HepG2 (cell line): ENCODE measurements around the gene KDM3A. TPM values are rescaled to one million over a fixed set of nuclear protein-coding genes. Genes with fewer than 3 reads are reported as not detected.
A peak's percentile ranks its signal among the peaks of the same experiment; 100 is the strongest.

ENCODE experiments used
- AHDC1 ChIP-seq: sonication (generic); formaldehyde crosslinking; IDR thresholded peaks from 2 replicates; pipeline ENCODE4 v1.5.1; 2020; ENCODE audit warnings: mild to moderate bottlenecking, missing genetic modification reagents, borderline replicate concordance
- CHCHD3 ChIP-seq: sonication (generic); formaldehyde crosslinking; IDR thresholded peaks from 2 replicates; pipeline ENCODE4 v1.8.0; 2022; ENCODE audit warnings: mild to moderate bottlenecking, missing genetic modification reagents, moderate library complexity
- CREB1 ChIP-seq, 2 experiments: fragments of 450-650 bp in 1 of 2; IDR thresholded peaks; 2 replicates each; pipeline ENCODE4 v1.6.1; 2016 to 2017; ENCODE audit warnings: control low read depth in 1 of 2, mild to moderate bottlenecking in 1 of 2, missing compliant biosample characterization in 1 of 2, missing genetic modification characterization in 1 of 2
- DMAP1 ChIP-seq: IDR thresholded peaks from 2 replicates; pipeline ENCODE4 v1.6.1; 2016
- GMEB1 ChIP-seq: sonication (generic); formaldehyde crosslinking; IDR thresholded peaks from 2 replicates; pipeline ENCODE4 v1.5.1; 2020; ENCODE audit warnings: missing genetic modification reagents, mild to moderate bottlenecking, borderline replicate concordance
- HOXA5 ChIP-seq: sonication (generic); formaldehyde crosslinking; IDR thresholded peaks from 2 replicates; pipeline ENCODE4 v1.4.0; 2020; ENCODE audit warnings: missing genetic modification reagents
- MED1 ChIP-seq: sonication (generic); formaldehyde crosslinking; IDR thresholded peaks from 2 replicates; pipeline ENCODE4 v1.4.0; 2020; ENCODE audit warnings: missing genetic modification reagents
- MED8 ChIP-seq: sonication (generic); formaldehyde crosslinking; IDR thresholded peaks from 2 replicates; pipeline ENCODE4 v1.8.1; 2023; ENCODE audit warnings: mild to moderate bottlenecking, missing genetic modification reagents; ENCODE audit not compliant: insufficient replicate concordance
- NFKBIZ ChIP-seq: IDR thresholded peaks from 2 replicates; pipeline ENCODE4 v1.6.1; 2018; ENCODE audit warnings: missing genetic modification reagents, missing compliant biosample characterization
- NR2F2 ChIP-seq: IDR thresholded peaks from 2 replicates; pipeline ENCODE4 v1.6.1; 2012; ENCODE audit warnings: low read depth, inconsistent platforms, borderline replicate concordance
- PHB2 ChIP-seq: fragments of 450-650 bp; IDR thresholded peaks from 2 replicates; pipeline ENCODE4 v1.6.1; 2018; ENCODE audit not compliant: partially characterized antibody
- SIX1 ChIP-seq: sonication (generic); formaldehyde crosslinking; IDR thresholded peaks from 2 replicates; pipeline ENCODE4 v1.4.0; 2020; ENCODE audit warnings: missing genetic modification reagents, borderline replicate concordance
- TFDP1 ChIP-seq: IDR thresholded peaks from 2 replicates; pipeline ENCODE4 v1.6.1; 2016; ENCODE audit warnings: missing compliant biosample characterization, missing genetic modification reagents, borderline replicate concordance
- TMF1 ChIP-seq: sonication (generic); formaldehyde crosslinking; IDR thresholded peaks from 2 replicates; pipeline ENCODE4 v1.8.1; 2022; ENCODE audit warnings: low read depth, missing genetic modification reagents
- XRCC5 ChIP-seq: fragments of 200-400 bp; formaldehyde crosslinking; optimal IDR thresholded peaks from 2 replicates; pipeline ENCODE3; 2017; ENCODE audit warnings: mild to moderate bottlenecking, low read length
- ZBTB39 ChIP-seq: sonication (generic); formaldehyde crosslinking; IDR thresholded peaks from 2 replicates; pipeline ENCODE4 v1.5.0; 2020; ENCODE audit warnings: missing genetic modification reagents
- ZFP36L1 ChIP-seq: sonication (generic); formaldehyde crosslinking; IDR thresholded peaks from 2 replicates; pipeline ENCODE4 v1.8.0; 2022; ENCODE audit warnings: mild to moderate bottlenecking, missing genetic modification reagents, moderate library complexity
- ZNF224 ChIP-seq: sonication (generic); formaldehyde crosslinking; IDR thresholded peaks from 2 replicates; pipeline ENCODE4 v1.5.0; 2020; ENCODE audit warnings: mild to moderate bottlenecking, missing genetic modification reagents
- ZNF33B ChIP-seq: sonication (generic); formaldehyde crosslinking; IDR thresholded peaks from 2 replicates; pipeline ENCODE4 v1.5.1; 2020; ENCODE audit warnings: mild to moderate bottlenecking, missing genetic modification reagents
- ZNF510 ChIP-seq: sonication (generic); formaldehyde crosslinking; IDR thresholded peaks from 2 replicates; pipeline ENCODE4 v1.4.0; 2020; ENCODE audit warnings: low read depth, mild to moderate bottlenecking, missing genetic modification reagents
- ZNF552 ChIP-seq: sonication (generic); formaldehyde crosslinking; IDR thresholded peaks from 2 replicates; pipeline ENCODE4 v1.9.0; 2022; ENCODE audit warnings: missing genetic modification reagents, mild to moderate bottlenecking, borderline replicate concordance
- ZNF572 ChIP-seq: sonication (generic); formaldehyde crosslinking; IDR thresholded peaks from 2 replicates; pipeline ENCODE4 v1.5.1; 2020; ENCODE audit warnings: mild to moderate bottlenecking, missing genetic modification reagents
- polyA plus RNA-seq, 8 experiments: library from polyadenylated mRNA; depleted of rRNA in 3 of 8; stranded (reverse) in 7 of 8; unstranded in 1 of 8; fragments of >200 nt; fragmentation: Illumina TruSeq in 4 of 8; extraction: Trizol in 4 of 8; gene quantifications; 2 replicates each; pipeline versions ENCODE4 v1.2.1 to v1.2.3, GENCODE V29; 2011 to 2016; ENCODE audit warnings: low read depth in 4 of 8, missing spikeins in 1 of 8, mixed read lengths in 1 of 8; ENCODE audit not compliant: insufficient read depth in 1 of 8
- total RNA-seq, 5 experiments: library from RNA; depleted of rRNA; stranded (reverse); fragments of >200 nt; fragmentation: Illumina TruSeq; extraction: Trizol; gene quantifications; 2 replicates each; pipeline ENCODE4 v1.2.3, GENCODE V29; 2016; ENCODE audit warnings: low read depth in 1 of 5

Gene KDM3A
- total and polyA plus RNA-seq, 2 of the 13 experiments (the other 11 are each of a cell fraction or from before 2014, with no cell fraction given), result 21.0 to 70.2 TPM

- TF ChIP-seq TFDP1 (CRISPR knock-in tag) (no peak), CHCHD3 (no peak), MED1 (CRISPR knock-in tag) (no peak), ZFP36L1 (CRISPR knock-in tag) (no peak), AHDC1 (CRISPR knock-in tag) (peak; percentile 56; the same call in 1 of the 2 replicates), NR2F2 (no peak), MED8 (CRISPR knock-in tag) (no peak), PHB2 (no peak), SIX1 (CRISPR knock-in tag) (no peak), HOXA5 (CRISPR knock-in tag) (no peak), XRCC5 (no peak), ZNF552 (no peak), CREB1 (IDR thresholded peaks at IDR 0.05) (no peak), CREB1 (CRISPR knock-in tag; IDR thresholded peaks at IDR 0.05) (peak; percentile 47), DMAP1 (CRISPR knock-in tag) (no peak), ZNF572 (no peak), TMF1 (CRISPR knock-in tag) (no peak), GMEB1 (CRISPR knock-in tag) (no peak), ZNF33B (CRISPR knock-in tag) (no peak), NFKBIZ (CRISPR knock-in tag) (no peak), ZNF224 (no peak), ZNF510 (no peak), ZBTB39 (CRISPR knock-in tag) (peak; percentile 88)
Observed at GRCh38 chr2:86492048-86492453, 50.9 kb downstream of the KDM3A start (continued).
